ENCODE results near the gene PADI3. TPM values are rescaled to one million over a fixed set of nuclear protein-coding genes. Genes with fewer than 3 reads are reported as not detected.

PADI3 gene
- polyA plus RNA-seq, 2 donors, result 14.1 to 31.0 TPM

DNA sequence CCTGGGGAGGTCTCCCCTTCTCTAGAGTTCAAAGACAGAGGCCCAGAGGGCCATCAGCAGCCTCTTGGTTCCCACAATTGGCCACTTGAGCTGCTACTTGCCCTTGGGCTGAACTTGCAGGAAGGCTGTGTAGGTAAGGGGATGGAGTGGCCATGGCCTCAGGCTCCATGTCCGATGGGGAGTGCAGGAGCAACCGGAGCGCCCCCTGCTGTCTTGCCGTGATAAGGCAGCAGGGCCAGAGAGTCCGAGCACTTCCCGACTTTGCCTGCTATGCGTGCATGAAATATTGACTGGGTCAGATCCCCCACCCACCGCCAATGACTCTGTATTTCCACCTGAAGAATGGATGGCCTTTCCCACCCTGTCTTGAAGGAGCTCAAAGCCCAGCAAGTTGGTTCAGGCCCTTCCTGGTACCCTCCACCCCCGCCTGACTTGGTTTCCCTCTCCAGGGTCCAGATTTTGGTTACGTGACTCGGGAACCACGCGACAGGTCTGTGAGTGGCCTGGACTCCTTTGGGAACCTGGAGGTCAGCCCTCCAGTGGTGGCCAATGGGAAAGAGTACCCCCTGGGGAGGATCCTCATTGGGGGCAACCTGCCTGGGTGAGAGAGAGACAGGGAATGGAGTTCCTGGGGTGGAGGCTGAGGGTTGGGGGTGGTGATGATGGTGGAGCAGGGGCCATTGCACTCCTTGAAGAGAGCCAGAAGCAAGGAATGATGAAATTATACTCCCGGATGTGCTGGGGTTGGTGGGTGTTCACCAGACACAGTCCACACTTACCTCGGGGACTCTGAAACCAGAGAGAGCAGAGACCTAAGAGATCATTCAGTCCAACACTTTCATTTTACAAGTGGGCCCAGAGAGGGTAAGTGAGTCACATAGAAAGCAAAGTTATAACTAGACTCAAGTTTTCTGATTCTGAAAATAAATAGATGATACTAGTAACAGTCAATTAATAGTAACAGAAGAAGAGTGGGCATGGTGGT, 25.6 kb downstream of the PADI3 start:
- H3K36me3 ChIP-seq (ENCODE audit: control insufficient read depth in 2 of 2, insufficient read depth in 2 of 2, low read length in 1 of 2), result peaks cover 0 to 7% of the 10 kb centered on the region in 2 donors
- WGBS, 2 donors, result 55 to 60% methylated on average over 15 of the region's 15 CpGs
- H3K27ac ChIP-seq (ENCODE audit: low read depth in 2 of 2, low read length in 1 of 2), result no peak overlapping the region
- H3K4me1 ChIP-seq (ENCODE audit: control insufficient read depth in 2 of 2, insufficient read depth in 2 of 2, low read length in 1 of 2), result peaks cover 0 to 7% of the 10 kb centered on the region in 2 donors
- H3K9me3 ChIP-seq (ENCODE audit: control insufficient read depth in 2 of 2, insufficient read depth in 1 of 2, low read depth in 1 of 2, low read length in 1 of 2), result no peaks in the 10 kb centered on the region
- no peaks in the 10 kb centered on the region for H3K27me3 ChIP-seq (ENCODE audit: control insufficient read depth in 1 of 2, insufficient read depth in 2 of 2, low read length in 2 of 2)
- no peak overlapping the region for H3K4me3 ChIP-seq (ENCODE audit: low read depth in 1 of 2, low read length in 2 of 2)

DNA sequence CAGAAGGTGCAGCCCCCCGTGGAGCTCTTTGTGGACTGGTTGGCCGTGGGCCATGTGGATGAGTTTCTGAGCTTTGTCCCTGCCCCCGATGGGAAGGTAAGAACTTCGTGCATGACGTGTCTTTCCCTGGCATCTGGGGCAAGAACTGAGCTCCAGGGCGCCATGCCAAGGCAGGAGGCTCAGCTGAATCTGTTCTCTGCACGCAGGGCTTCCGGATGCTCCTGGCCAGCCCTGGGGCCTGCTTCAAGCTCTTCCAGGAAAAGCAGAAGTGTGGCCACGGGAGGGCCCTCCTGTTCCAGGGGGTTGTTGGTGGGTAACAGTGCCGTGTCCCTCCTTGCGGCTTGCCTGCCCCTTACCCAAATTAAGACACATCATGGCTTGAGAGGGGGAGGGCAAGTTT, 27.7 kb downstream of the PADI3 start:
- peaks cover 0 to 10% of the 10 kb centered on the region in 2 donors for H3K4me1 ChIP-seq (ENCODE audit: control insufficient read depth in 2 of 2, insufficient read depth in 2 of 2, low read length in 1 of 2)
- H3K36me3 ChIP-seq (ENCODE audit: control insufficient read depth in 2 of 2, insufficient read depth in 2 of 2, low read length in 1 of 2), result no peaks in the 10 kb centered on the region
- H3K27ac ChIP-seq (ENCODE audit: low read depth in 2 of 2, low read length in 1 of 2), result no peak overlapping the region
- H3K4me3 ChIP-seq (ENCODE audit: low read depth in 1 of 2, low read length in 2 of 2), result no peak overlapping the region
- no peaks in the 10 kb centered on the region for H3K9me3 ChIP-seq (ENCODE audit: control insufficient read depth in 2 of 2, insufficient read depth in 1 of 2, low read depth in 1 of 2, low read length in 1 of 2)
- no peaks in the 10 kb centered on the region for H3K27me3 ChIP-seq (ENCODE audit: control insufficient read depth in 1 of 2, insufficient read depth in 2 of 2, low read length in 2 of 2)
- WGBS, 2 donors, result 32 to 37% methylated on average over 11 of the region's 11 CpGs

DNA sequence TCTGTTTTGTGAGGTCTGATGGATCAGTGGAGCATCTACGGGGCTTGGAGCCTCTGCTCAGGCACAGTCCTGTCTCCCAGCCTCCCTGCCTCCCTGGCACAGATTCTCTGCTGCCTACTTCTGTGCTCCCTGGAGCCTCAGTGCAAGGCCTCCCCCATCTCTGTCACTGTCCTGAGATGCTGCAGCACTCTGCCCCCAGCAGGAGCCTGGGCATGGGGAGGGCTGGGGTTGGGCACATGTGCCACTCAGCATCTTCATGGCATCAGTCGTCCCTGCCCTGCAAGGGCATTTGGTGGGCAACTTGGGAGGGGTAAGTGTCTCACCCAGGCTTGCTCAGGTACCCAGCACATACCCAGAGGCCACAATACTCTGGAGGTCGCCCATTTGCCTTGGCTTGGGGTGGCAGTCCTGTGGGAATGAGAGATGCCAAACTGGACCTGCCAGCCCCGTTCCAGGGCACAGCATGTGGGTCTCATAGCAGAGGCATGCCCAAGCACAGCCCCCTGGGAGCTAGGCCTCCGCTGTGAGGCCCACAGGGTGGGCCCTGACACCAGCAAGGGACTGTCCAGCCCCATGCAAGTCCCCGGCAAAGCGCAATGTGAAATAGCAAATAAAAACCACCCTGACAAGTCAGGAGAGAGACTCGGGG, 28.7 kb downstream of the PADI3 start:
- Histone ChIP-seq H3K27ac (ENCODE audit: low read depth in 2 of 2, low read length in 1 of 2) (no peak overlapping the region), H3K27me3 (ENCODE audit: control insufficient read depth in 1 of 2, insufficient read depth in 2 of 2, low read length in 2 of 2) (no peaks in the 10 kb centered on the region), H3K4me3 (ENCODE audit: low read depth in 1 of 2, low read length in 2 of 2) (no peak overlapping the region), H3K36me3 (ENCODE audit: control insufficient read depth in 2 of 2, insufficient read depth in 2 of 2, low read length in 1 of 2) (no peaks in the 10 kb centered on the region), H3K9me3 (ENCODE audit: control insufficient read depth in 2 of 2, insufficient read depth in 1 of 2, low read depth in 1 of 2, low read length in 1 of 2) (no peaks in the 10 kb centered on the region), H3K4me1 (ENCODE audit: control insufficient read depth in 2 of 2, insufficient read depth in 2 of 2, low read length in 1 of 2) (peaks cover 0 to 10% of the 10 kb centered on the region in 2 donors)
- 76 to 84% methylated on average over 8 of the region's 8 CpGs for WGBS, 2 donors

DNA sequence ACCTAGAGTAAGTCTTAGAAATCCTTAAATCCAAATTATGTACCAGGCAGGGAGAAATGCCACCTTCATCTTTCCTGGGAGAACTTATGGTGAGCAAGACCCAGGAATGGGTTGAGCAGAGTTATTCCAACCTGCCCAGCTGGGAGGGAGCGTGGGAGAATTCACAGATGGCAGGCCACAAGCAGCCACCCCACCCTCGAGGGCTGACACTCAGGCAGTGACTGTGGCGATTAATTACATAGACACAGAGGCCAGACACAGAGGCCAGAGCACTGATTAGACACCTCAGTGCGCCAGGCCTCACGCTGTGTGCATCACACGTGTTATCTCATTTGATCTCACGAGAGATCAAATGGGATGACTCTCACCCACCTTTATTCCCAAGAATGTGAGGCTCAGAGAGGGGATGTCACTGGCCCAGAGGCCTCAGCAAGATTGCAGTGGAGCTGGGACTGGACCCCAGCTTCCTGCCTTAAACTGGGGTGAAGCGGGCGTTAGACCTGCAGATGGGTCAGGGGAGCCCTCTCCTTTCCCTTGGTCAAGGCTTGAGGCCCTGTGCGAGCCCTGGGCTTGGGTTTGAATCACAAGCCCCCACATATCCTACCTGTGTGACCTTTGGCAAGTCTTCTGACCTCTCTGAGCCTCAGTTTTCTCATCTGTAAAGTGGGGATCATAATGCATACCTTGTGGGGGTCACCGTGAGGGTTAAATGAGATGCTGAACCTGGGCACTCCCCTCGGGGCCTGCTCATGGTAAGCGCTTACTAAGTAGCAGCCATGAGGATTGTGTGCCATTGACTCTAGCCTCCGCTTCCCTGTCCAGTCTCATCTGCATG, 30.3 kb downstream of the PADI3 start:
- H3K36me3 ChIP-seq (ENCODE audit: control insufficient read depth in 2 of 2, insufficient read depth in 2 of 2, low read length in 1 of 2), result no peaks in the 10 kb centered on the region
- WGBS, 2 donors, result 78 to 85% methylated on average over 14 of the region's 14 CpGs
- H3K27ac ChIP-seq (ENCODE audit: low read depth in 2 of 2, low read length in 1 of 2), result no peak overlapping the region
- H3K27me3 ChIP-seq (ENCODE audit: control insufficient read depth in 1 of 2, insufficient read depth in 2 of 2, low read length in 2 of 2), result no peaks in the 10 kb centered on the region
- H3K4me1 ChIP-seq (ENCODE audit: control insufficient read depth in 2 of 2, insufficient read depth in 2 of 2, low read length in 1 of 2), result peaks cover 0 to 7% of the 10 kb centered on the region in 2 donors
- H3K4me3 ChIP-seq (ENCODE audit: low read depth in 1 of 2, low read length in 2 of 2), result no peak overlapping the region
- H3K9me3 ChIP-seq (ENCODE audit: control insufficient read depth in 2 of 2, insufficient read depth in 1 of 2, low read depth in 1 of 2, low read length in 1 of 2), result no peaks in the 10 kb centered on the region

DNA sequence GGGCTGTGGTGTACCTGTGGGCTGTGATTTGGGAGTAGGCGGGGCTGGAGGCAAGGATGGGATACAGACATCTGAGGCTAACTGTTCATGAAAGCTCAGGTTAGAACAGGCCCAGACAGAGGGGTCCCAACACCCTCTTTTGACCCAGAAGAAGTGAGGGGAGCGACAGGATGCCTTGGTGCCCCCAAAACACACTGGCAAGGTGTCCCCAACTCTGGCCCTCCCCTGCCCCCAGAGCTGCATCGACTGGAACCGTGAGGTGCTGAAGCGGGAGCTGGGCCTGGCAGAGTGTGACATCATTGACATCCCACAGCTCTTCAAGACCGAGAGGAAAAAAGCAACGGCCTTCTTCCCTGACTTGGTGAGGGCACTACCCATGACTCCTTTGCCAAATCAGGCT, 31.5 kb downstream of the PADI3 start:
- H3K4me1 ChIP-seq (ENCODE audit: control insufficient read depth in 2 of 2, insufficient read depth in 2 of 2, low read length in 1 of 2), result peaks cover 0 to 7% of the 10 kb centered on the region in 2 donors
- WGBS, 2 donors, result 83 to 84% methylated on average over 7 of the region's 7 CpGs
- H3K27me3 ChIP-seq (ENCODE audit: control insufficient read depth in 1 of 2, insufficient read depth in 2 of 2, low read length in 2 of 2), result no peaks in the 10 kb centered on the region
- H3K9me3 ChIP-seq (ENCODE audit: control insufficient read depth in 2 of 2, insufficient read depth in 1 of 2, low read depth in 1 of 2, low read length in 1 of 2), result no peaks in the 10 kb centered on the region
- no peaks in the 10 kb centered on the region for H3K36me3 ChIP-seq (ENCODE audit: control insufficient read depth in 2 of 2, insufficient read depth in 2 of 2, low read length in 1 of 2)
- H3K4me3 ChIP-seq (ENCODE audit: low read depth in 1 of 2, low read length in 2 of 2), result no peak overlapping the region
- H3K27ac ChIP-seq (ENCODE audit: low read depth in 2 of 2, low read length in 1 of 2), result no peak overlapping the region

DNA sequence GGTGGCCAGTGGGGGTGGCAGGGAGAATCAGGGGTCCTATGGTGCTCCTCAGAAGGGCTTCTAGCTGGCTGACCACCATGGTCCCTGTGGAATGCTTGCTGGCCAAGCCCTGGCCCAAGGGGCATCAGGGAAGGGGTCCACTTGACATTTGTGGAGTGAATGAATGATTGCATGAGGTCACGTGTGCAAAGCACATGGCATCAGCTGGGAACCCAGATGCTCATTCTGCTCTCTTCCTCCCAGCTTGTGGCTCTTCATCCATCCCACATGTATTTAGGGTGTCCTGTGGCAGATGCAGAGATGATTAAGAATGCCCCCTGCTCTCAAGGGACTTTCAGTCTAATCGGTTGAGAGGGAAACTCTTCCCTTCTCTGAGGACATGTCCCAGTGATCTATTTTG, 32.0 kb downstream of the PADI3 start:
- no peaks in the 10 kb centered on the region for H3K27me3 ChIP-seq (ENCODE audit: control insufficient read depth in 1 of 2, insufficient read depth in 2 of 2, low read length in 2 of 2)
- no peaks in the 10 kb centered on the region for H3K9me3 ChIP-seq (ENCODE audit: control insufficient read depth in 2 of 2, insufficient read depth in 1 of 2, low read depth in 1 of 2, low read length in 1 of 2)
- H3K4me1 ChIP-seq (ENCODE audit: control insufficient read depth in 2 of 2, insufficient read depth in 2 of 2, low read length in 1 of 2), result peaks cover 0 to 7% of the 10 kb centered on the region in 2 donors
- no peak overlapping the region for H3K4me3 ChIP-seq (ENCODE audit: low read depth in 1 of 2, low read length in 2 of 2)
- H3K27ac ChIP-seq (ENCODE audit: low read depth in 2 of 2, low read length in 1 of 2), result no peak overlapping the region
- H3K36me3 ChIP-seq (ENCODE audit: control insufficient read depth in 2 of 2, insufficient read depth in 2 of 2, low read length in 1 of 2), result no peaks in the 10 kb centered on the region
- 81 to 84% methylated on average over 2 of the region's 2 CpGs for WGBS, 2 donors

DNA sequence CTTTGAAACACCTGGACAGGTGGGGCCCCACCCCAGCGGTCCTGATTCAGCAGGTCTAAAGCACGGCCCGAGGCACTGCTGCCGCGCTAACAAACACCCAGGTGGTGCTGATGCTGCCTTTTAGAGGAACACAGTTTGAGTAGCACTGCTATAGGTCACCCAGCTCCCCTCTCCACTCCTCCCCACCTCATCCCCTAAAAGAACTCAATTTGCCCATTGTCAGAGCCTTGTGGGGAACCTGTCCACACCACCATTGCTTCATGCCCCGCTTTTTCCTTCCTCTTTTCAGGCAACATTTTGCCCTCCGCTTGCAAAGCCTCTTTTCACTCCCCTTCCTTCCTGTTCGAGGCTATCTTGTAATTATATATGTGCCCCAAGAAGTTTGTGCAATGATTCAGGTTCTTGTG, 32.9 kb downstream of the PADI3 start:
- H3K4me1 ChIP-seq (ENCODE audit: control insufficient read depth in 2 of 2, insufficient read depth in 2 of 2, low read length in 1 of 2), result peaks cover 0 to 9% of the 10 kb centered on the region in 2 donors
- H3K27me3 ChIP-seq (ENCODE audit: control insufficient read depth in 1 of 2, insufficient read depth in 2 of 2, low read length in 2 of 2), result no peaks in the 10 kb centered on the region
- H3K27ac ChIP-seq (ENCODE audit: low read depth in 2 of 2, low read length in 1 of 2), result no peak overlapping the region
- no peaks in the 10 kb centered on the region for H3K9me3 ChIP-seq (ENCODE audit: control insufficient read depth in 2 of 2, insufficient read depth in 1 of 2, low read depth in 1 of 2, low read length in 1 of 2)
- WGBS, 2 donors, result 45 to 46% methylated on average over 8 of the region's 8 CpGs
- no peak overlapping the region for H3K4me3 ChIP-seq (ENCODE audit: low read depth in 1 of 2, low read length in 2 of 2)
- no peaks in the 10 kb centered on the region for H3K36me3 ChIP-seq (ENCODE audit: control insufficient read depth in 2 of 2, insufficient read depth in 2 of 2, low read length in 1 of 2)

DNA sequence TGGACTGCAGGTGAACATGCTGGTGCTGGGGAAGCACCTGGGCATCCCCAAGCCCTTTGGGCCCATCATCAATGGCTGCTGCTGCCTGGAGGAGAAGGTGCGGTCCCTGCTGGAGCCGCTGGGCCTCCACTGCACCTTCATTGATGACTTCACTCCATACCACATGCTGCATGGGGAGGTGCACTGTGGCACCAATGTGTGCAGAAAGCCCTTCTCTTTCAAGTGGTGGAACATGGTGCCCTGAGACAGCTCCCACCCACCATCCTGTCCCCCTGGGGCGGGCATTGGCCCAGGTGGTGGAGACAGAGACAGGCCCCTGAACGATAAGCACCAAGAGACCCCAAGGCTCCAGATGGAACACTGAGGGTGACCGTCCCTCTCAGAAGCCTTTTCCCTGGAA, 33.9 kb downstream of the PADI3 start:
- Histone ChIP-seq H3K27ac (ENCODE audit: low read depth in 2 of 2, low read length in 1 of 2) (no peak overlapping the region), H3K4me3 (ENCODE audit: low read depth in 1 of 2, low read length in 2 of 2) (no peak overlapping the region), H3K9me3 (ENCODE audit: control insufficient read depth in 2 of 2, insufficient read depth in 1 of 2, low read depth in 1 of 2, low read length in 1 of 2) (no peaks in the 10 kb centered on the region), H3K27me3 (ENCODE audit: control insufficient read depth in 1 of 2, insufficient read depth in 2 of 2, low read length in 2 of 2) (no peaks in the 10 kb centered on the region), H3K4me1 (ENCODE audit: control insufficient read depth in 2 of 2, insufficient read depth in 2 of 2, low read length in 1 of 2) (peaks cover 0 to 11% of the 10 kb centered on the region in 2 donors), H3K36me3 (ENCODE audit: control insufficient read depth in 2 of 2, insufficient read depth in 2 of 2, low read length in 1 of 2) (no peaks in the 10 kb centered on the region)
- WGBS, 2 donors, result 81 to 93% methylated on average over 5 of the region's 5 CpGs

DNA sequence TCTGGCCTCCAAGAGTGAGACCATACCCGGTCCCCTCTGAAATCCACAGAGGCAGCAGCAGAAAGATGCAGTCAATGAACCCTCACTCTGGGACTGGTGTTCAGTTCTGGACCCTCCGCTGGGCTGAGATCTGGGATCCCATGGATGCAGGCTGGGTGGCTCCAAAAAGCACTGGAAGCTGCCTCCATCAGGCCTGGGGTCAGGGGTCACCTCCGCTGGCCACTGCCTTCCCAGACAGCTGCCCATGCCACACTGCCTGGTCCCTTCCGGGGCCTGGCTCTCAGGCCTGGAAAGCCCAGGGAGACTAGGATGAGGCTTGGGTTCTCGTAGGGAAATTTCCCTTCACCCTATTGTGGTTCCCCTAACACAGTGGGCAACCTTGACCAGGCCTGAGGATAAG, 37.7 kb downstream of the PADI3 start:
- Histone ChIP-seq H3K4me1 (ENCODE audit: control insufficient read depth in 2 of 2, insufficient read depth in 2 of 2, low read length in 1 of 2) (peaks cover 0 to 10% of the 10 kb centered on the region in 2 donors), H3K36me3 (ENCODE audit: control insufficient read depth in 2 of 2, insufficient read depth in 2 of 2, low read length in 1 of 2) (no peaks in the 10 kb centered on the region), H3K27ac (ENCODE audit: low read depth in 2 of 2, low read length in 1 of 2) (no peak overlapping the region), H3K4me3 (ENCODE audit: low read depth in 1 of 2, low read length in 2 of 2) (no peak overlapping the region), H3K9me3 (ENCODE audit: control insufficient read depth in 2 of 2, insufficient read depth in 1 of 2, low read depth in 1 of 2, low read length in 1 of 2) (no peaks in the 10 kb centered on the region), H3K27me3 (ENCODE audit: control insufficient read depth in 1 of 2, insufficient read depth in 2 of 2, low read length in 2 of 2) (no peaks in the 10 kb centered on the region)
- WGBS, 2 donors, result 81 to 84% methylated on average over 5 of the region's 5 CpGs
